HL-60 (cell line): ENCODE results near the gene SUMO1.
A peak's percentile ranks its signal among the peaks of the same experiment; 100 is the strongest.

Source experiments
- DNase-seq, 2 experiments: peaks; one replicate each; pipeline ENCODE4 v3.0.0-alpha.2; 2010 to 2020; ENCODE audit warnings: low read depth in 1 of 2, low spot score in 1 of 2
- H3K27ac ChIP-seq: fragments of 250-450 bp; sonication (Bioruptor Pico); replicated peaks from 2 replicates; pipeline ENCODE4 v1.5.1; 2020; ENCODE audit warnings: mild to moderate bottlenecking, moderate library complexity
- H3K27me3 ChIP-seq: fragments of 250-450 bp; sonication (Bioruptor Pico); 2 replicates; pipeline ENCODE4 v1.5.1; 2021; ENCODE audit warnings: mild to moderate bottlenecking, moderate library complexity; ENCODE audit not compliant: insufficient read depth, poor library complexity, severe bottlenecking
- H3K4me3 ChIP-seq: replicated peaks from 2 replicates; pipeline ENCODE4 v1.5.1; 2011; ENCODE audit warnings: mild to moderate bottlenecking, control low read depth, low read length; ENCODE audit not compliant: insufficient read depth
- GABPA ChIP-seq: IDR thresholded peaks from 2 replicates; pipeline ENCODE4 v1.6.1; 2012; ENCODE audit warnings: low read depth
- POLR2AphosphoS5 ChIP-seq: IDR thresholded peaks from 2 replicates; pipeline ENCODE4 v1.6.1; 2012; ENCODE audit warnings: low read depth
- REST ChIP-seq: IDR thresholded peaks from 2 replicates; pipeline ENCODE4 v1.6.1; 2012; ENCODE audit warnings: low read depth; ENCODE audit not compliant: insufficient replicate concordance
- SPI1 ChIP-seq: IDR thresholded peaks from 2 replicates; pipeline ENCODE4 v1.6.1; 2012; ENCODE audit warnings: low read depth, mild to moderate bottlenecking, borderline replicate concordance
- TF ChIP-seq, protein P1 (sequence below): IDR thresholded peaks from one replicate; pipeline ENCODE4 v1.5.1; 2011; ENCODE audit warnings: low read length, control low read depth, inconsistent platforms; ENCODE audit not compliant: insufficient read depth

The SUMO1 gene

DNA sequence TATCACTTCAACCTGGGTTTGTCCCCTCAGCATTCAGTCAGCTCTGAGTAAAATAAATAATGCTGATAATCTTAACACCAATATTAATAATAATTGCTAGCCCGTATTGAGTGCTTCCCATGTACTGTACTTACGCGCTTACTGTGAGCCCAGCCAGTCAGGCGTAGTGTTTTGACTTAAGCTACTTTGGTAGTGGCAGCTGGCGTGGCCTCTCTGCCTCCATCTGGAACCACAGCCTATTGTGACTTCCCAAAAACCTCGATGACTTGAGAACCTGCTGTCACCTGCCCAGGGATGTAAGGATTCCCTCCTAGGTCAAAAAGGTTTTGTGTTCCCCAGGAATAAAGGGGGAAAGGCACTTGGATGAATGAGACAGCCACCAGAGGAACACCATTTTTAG lies 53.2 kb downstream of the SUMO1 start:
- no peak overlapping the region for H3K27ac ChIP-seq

DNA sequence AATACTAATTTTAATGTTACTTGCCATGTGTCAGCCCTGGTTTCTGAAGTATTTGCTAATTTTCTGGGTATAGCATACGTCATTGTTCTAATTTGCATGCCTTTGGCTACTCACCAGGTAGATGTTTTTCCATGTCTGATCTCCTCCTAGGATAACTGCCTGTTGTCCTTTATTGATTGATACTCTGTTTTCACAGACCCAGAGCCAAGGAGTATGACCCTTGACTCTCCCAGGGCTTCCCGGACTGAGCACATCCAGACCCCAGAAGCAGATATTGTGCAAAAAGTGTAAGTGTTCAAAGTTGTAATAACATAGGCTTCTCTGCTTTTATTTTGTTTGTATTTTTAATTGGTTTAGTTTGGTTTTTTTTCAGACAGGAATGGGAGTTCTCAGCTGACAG lies 53.8 kb downstream of the SUMO1 start:
- TF ChIP-seq SPI1 (no peak), REST (no peak), GABPA (no peak), POLR2AphosphoS5 (no peak)
- TF ChIP-seq, protein P1, sequence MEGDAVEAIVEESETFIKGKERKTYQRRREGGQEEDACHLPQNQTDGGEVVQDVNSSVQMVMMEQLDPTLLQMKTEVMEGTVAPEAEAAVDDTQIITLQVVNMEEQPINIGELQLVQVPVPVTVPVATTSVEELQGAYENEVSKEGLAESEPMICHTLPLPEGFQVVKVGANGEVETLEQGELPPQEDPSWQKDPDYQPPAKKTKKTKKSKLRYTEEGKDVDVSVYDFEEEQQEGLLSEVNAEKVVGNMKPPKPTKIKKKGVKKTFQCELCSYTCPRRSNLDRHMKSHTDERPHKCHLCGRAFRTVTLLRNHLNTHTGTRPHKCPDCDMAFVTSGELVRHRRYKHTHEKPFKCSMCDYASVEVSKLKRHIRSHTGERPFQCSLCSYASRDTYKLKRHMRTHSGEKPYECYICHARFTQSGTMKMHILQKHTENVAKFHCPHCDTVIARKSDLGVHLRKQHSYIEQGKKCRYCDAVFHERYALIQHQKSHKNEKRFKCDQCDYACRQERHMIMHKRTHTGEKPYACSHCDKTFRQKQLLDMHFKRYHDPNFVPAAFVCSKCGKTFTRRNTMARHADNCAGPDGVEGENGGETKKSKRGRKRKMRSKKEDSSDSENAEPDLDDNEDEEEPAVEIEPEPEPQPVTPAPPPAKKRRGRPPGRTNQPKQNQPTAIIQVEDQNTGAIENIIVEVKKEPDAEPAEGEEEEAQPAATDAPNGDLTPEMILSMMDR, result no peak
- no peak overlapping the region for H3K27ac ChIP-seq
- H3K4me3 ChIP-seq, result no peak overlapping the region
- DNase-seq, result no peak
- no peaks in the 10 kb centered on the region for H3K27me3 ChIP-seq

More for the DNA sequence above, 53.2 kb downstream of the SUMO1 start:
- no peak for DNase-seq
- TF ChIP-seq SPI1 (no peak), POLR2AphosphoS5 (no peak), REST (no peak), GABPA (no peak)
- TF ChIP-seq, protein P1, result no peak
- Histone ChIP-seq H3K4me3 (no peak overlapping the region), H3K27me3 (no peaks in the 10 kb centered on the region)

GRCh38 chr2:202178346-202178958 lies 59.9 kb downstream of the SUMO1 start:
- peak; percentile 12 to 53 for DNase-seq
- TF ChIP-seq SPI1 (no peak), POLR2AphosphoS5 (no peak)
- TF ChIP-seq, protein P1, result peak; percentile 46
- Histone ChIP-seq H3K27me3 (no peaks in the 10 kb centered on the region), H3K4me3 (no peak overlapping the region), H3K27ac (no peak overlapping the region)
